GM12872 (cell line): ENCODE measurements around the gene EHD4.

Experiments
- CTCF ChIP-seq: IDR thresholded peaks from 3 replicates; pipeline ENCODE4 v1.5.1; 2011; ENCODE audit warnings: low read depth, mild to moderate bottlenecking, low read length, moderate library complexity; ENCODE audit not compliant: insufficient read depth

The EHD4 gene

GRCh38 chr15:41972253-41973242 lies at the start of gene EHD4:
Gene EHD4, minus strand, starts transcription at chr15:41972557. Its CDS starts 63 bp downstream, at chr15:41972494.
- TF ChIP-seq CTCF: peak; percentile 51

- no peak for TF ChIP-seq CTCF
These were observed 49.2 kb upstream of the EHD4 start for GRCh38 chr15:42021593-42021992.

GRCh38 chr15:42020713-42021273 lies 48.4 kb upstream of the EHD4 start, which contains the start of gene PLA2G4E:
Gene PLA2G4E, minus strand, starts transcription at chr15:42021042. Its CDS starts 12 bp downstream, at chr15:42021030.
- TF ChIP-seq CTCF: no peak

- TF ChIP-seq CTCF: no peak
These were observed 46.2 kb upstream of the EHD4 start for GRCh38 chr15:42018306-42019224.

- TF ChIP-seq CTCF: no peak
These were observed 44.6 kb upstream of the EHD4 start for GRCh38 chr15:42016971-42017370.

GRCh38 chr15:42014406-42014805 lies 42.0 kb upstream of the EHD4 start:
- no peak for TF ChIP-seq CTCF
